Muscle of leg (tissue), 16 donors: ENCODE measurements around the gene LRRC49. TPM values are rescaled to one million over a fixed set of nuclear protein-coding genes. Genes with fewer than 3 reads are reported as not detected.

Experiments used
- DNase-seq: peaks from one replicate; pipeline ENCODE4 v3.0.0; 2013
- H3K27ac ChIP-seq: one replicate; pipeline ENCODE4 v1.5.1; 2013; ENCODE audit warnings: mild to moderate bottlenecking, low read length, control low read depth
- H3K27me3 ChIP-seq: one replicate; pipeline ENCODE4 v1.6.1; 2013; ENCODE audit warnings: low read length; ENCODE audit not compliant: control insufficient read depth, insufficient read depth
- H3K36me3 ChIP-seq: one replicate; pipeline ENCODE4 v1.6.1; 2013; ENCODE audit warnings: low read length; ENCODE audit not compliant: control insufficient read depth, insufficient read depth
- H3K4me1 ChIP-seq: one replicate; pipeline ENCODE4 v1.6.1; 2013; ENCODE audit warnings: low read length; ENCODE audit not compliant: control insufficient read depth, insufficient read depth
- H3K4me3 ChIP-seq: one replicate; pipeline ENCODE4 v1.5.1; 2013; ENCODE audit warnings: low read length, control low read depth
- H3K9me3 ChIP-seq: replicated peaks from 2 replicates; pipeline ENCODE4 v1.6.1; 2013; ENCODE audit warnings: low read depth, low read length; ENCODE audit not compliant: control insufficient read depth
- WGBS: methylation state at CpG from one replicate; pipeline ENCODE4 v1.1.5; 2013; ENCODE audit warnings: missing lambda C conversion rate; ENCODE audit not compliant: insufficient coverage; 5-methylcytosine and 5-hydroxymethylcytosine counted together
- long read RNA-seq, 11 donors: transcript quantifications; one replicate each; lab custom pipeline, GENCODE V29; 2026
- polyA plus RNA-seq, 8 donors: library from polyadenylated mRNA; unstranded; fragments of 120-200 nt; gene quantifications; one replicate each; pipeline versions ENCODE4 v1.2.1 to v1.2.3, GENCODE V29; 2013; ENCODE audit warnings: inconsistent platforms in 1 of 8, low replicate concordance in 1 of 8; ENCODE audit not compliant: insufficient read length in 8 of 8, insufficient read depth in 1 of 8
- total RNA-seq: library from RNA; stranded (reverse); fragments of 120-200 nt; gene quantifications from one replicate; pipeline ENCODE4 v1.2.4, GENCODE V29; 2013

LRRC49 gene
- total RNA-seq, result 13.8 TPM
- polyA plus RNA-seq, result 1 to 10 TPM; 4.5 to 7.4 (median 5.9) TPM
- long read RNA-seq, donor 1, partial matches to known transcripts, result 0 of 1 reads
- long read RNA-seq, donor 1, other reads (novel, unspliced or antisense), result 0 of 1 reads
- long read RNA-seq, donor 2, partial matches to known transcripts, result 0 of 1 reads
- long read RNA-seq, donor 2, other reads (novel, unspliced or antisense), result 0 of 1 reads
- long read RNA-seq, donor 3, result 0 reads
- long read RNA-seq, donor 4, result 0 reads
- long read RNA-seq, donor 5, partial matches to known transcripts, result 0 of 1 reads
- long read RNA-seq, donor 5, other reads (novel, unspliced or antisense), result 0 of 1 reads
- long read RNA-seq, donor 6, partial matches to known transcripts, result 0 of 2 reads
- long read RNA-seq, donor 6, other reads (novel, unspliced or antisense), result 0 of 2 reads
- long read RNA-seq, donor 7, partial matches to known transcripts, result 0 of 1 reads
- long read RNA-seq, donor 7, other reads (novel, unspliced or antisense), result 0 of 1 reads
- long read RNA-seq, donor 8, partial matches to known transcripts, result 0 of 1 reads
- long read RNA-seq, donor 8, other reads (novel, unspliced or antisense), result 0 of 1 reads
- long read RNA-seq, donor 9, result 0 reads
- long read RNA-seq, donor 10, partial matches to known transcripts, result 0 of 1 reads
- long read RNA-seq, donor 10, other reads (novel, unspliced or antisense), result 0 of 1 reads
- long read RNA-seq, donor 11, result 0 reads

DNA sequence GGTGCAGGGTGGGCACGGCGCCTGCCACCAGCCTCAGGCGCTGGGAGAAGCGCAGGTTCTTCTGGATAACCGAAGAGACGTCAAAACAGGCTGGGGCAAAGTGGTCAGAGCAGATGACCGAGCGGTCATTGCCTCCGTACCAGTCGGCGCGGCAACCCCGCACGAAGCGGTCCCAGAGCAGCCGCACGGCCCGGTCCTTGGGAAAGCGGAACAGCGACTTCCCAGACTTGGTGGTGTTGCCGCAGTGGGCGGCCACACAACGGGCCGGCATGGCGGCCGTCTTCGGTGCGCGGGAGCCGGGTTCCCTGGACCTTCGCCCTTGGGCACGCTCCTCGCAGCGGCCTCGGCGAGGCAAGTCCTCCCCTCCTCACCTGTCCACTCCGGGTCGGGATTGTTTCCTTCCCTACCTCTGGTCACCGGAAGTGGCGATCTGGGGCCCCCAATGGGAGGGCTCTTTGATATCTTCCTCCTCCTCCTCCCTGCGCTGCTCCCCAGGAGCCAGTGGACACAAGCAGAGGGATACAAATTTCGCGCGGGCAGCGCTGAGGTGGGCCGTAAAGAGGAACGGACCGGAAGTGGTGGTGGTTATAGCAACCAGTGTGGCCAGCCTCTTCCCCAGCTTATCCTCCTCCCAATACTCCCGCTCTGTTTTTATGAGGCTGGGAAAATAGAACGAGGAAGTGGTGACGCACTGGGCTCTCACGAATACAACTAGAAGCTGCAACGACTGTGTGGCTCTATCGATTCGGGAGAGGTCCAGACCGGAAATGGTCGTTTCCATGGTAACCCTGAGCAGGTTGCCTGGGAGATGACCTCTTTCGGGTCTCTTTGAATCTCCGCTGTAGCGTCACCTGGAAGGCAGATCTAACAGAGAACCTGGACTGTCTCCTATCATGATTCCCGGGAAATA, at the start of gene LRRC49, which contains the start of gene THAP10:
LRRC49 (plus strand) TSS at position 825 of the 910 bp plus-strand sequence; CDS start at position 894, 69 bp downstream.
THAP10 (minus strand) TSS at position 432 of the 910 bp plus-strand sequence; CDS start at position 271, 161 bp downstream.
- H3K27me3 ChIP-seq, result no peaks in the 10 kb centered on the region
- H3K9me3 ChIP-seq, result no peaks in the 10 kb centered on the region
- WGBS, result under 1% methylated on average over 51 of the region's 61 CpGs
- DNase-seq, result peak; percentile 98
- H3K4me1 ChIP-seq, result peaks cover 7% of the 10 kb centered on the region
- H3K36me3 ChIP-seq, result no peaks in the 10 kb centered on the region
- peak within 1 kb of the TSS; percentile 94 for H3K27ac ChIP-seq
- H3K4me3 ChIP-seq, result peak within 1 kb of the TSS; percentile 88

GRCh38 chr15:70845602-70846360, 46.8 kb upstream of the LRRC49 start:
- Histone ChIP-seq H3K27me3 (no peaks in the 10 kb centered on the region), H3K4me3 (no peak overlapping the region), H3K36me3 (peaks cover 2% of the 10 kb centered on the region), H3K4me1 (no peaks in the 10 kb centered on the region), H3K27ac (no peak overlapping the region), H3K9me3 (no peaks in the 10 kb centered on the region)
- WGBS, result 93% methylated on average over 2 of the region's 6 CpGs
- no peak for DNase-seq

DNA sequence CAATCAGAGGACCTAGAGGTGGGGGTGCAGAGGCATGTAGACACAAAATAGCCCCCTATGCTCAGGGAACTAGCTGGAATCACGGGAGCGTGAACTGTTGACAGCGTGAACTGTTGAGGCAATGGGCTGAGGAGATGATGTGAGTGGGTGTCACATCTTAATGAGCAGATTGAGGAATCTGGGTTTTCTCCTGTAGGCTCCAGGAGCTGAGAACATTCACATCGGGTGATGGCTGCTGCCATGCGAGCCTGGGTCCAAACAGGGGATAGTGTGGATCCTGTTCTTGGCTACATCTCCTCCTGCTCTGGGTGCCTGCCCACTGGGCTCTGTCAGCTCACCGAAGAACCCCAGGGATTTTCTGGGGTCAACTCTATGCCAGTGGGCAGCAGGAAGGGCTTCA, 40.7 kb upstream of the LRRC49 start:
- H3K27me3 ChIP-seq, result no peaks in the 10 kb centered on the region
- no peaks in the 10 kb centered on the region for H3K9me3 ChIP-seq
- H3K27ac ChIP-seq, result no peak overlapping the region
- 95% methylated on average over 6 of the region's 6 CpGs for WGBS
- no peak for DNase-seq
- peaks cover 30% of the 10 kb centered on the region for H3K4me1 ChIP-seq
- H3K36me3 ChIP-seq, result peaks cover 9% of the 10 kb centered on the region
- H3K4me3 ChIP-seq, result no peak overlapping the region

GRCh38 chr15:70852501-70853317, 39.9 kb upstream of the LRRC49 start:
- WGBS, result 50% methylated on average over 4 of the region's 11 CpGs
- Histone ChIP-seq H3K4me1 (peaks cover 37% of the 10 kb centered on the region), H3K27ac (no peak overlapping the region)

DNA sequence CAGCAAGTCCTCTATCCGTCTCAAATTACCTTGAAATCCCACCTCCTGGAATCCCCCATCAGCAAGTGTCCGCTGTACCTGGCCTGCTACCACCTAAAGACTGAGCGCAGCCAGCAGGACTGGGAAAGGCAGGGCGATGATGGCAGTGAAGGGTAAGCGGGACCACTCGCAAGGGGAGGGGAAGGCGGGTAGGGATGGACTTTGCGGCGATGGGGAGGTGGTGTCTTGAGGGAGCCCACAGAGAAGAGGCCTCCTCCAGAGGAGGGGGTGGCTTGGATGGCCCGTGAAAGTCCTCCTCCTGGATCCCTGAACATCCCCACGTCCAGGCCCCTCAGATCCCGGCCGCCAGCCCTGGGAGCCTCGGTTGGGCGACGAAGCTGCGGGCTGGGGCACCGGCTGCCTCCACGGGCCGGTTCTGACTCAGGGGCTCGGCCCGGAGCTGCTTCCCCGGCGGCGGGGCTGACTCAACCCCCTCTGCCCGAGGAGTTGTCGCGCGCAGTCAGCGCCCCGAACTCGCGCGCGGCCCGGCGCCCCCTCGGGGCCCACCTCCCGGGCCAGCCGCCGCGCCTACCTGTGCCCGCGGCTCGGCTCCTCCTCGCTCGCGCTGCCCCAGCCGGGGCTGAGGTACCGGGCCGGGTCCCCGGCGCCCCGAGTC, 39.2 kb upstream of the LRRC49 start:
- H3K27ac ChIP-seq, result peak overlapping the region; percentile 71
- peak overlapping the region; percentile 65 for H3K4me3 ChIP-seq
- peaks cover 37% of the 10 kb centered on the region for H3K4me1 ChIP-seq
- H3K36me3 ChIP-seq, result peaks cover 9% of the 10 kb centered on the region
- H3K27me3 ChIP-seq, result no peaks in the 10 kb centered on the region
- DNase-seq, result peak; percentile 74
- no peaks in the 10 kb centered on the region for H3K9me3 ChIP-seq
- WGBS, result under 1% methylated on average over 51 of the region's 54 CpGs

More at GRCh38 chr15:70852501-70853317, 39.9 kb upstream of the LRRC49 start:
- Histone ChIP-seq H3K4me3 (peak overlapping the region; percentile 65), H3K36me3 (peaks cover 9% of the 10 kb centered on the region), H3K9me3 (no peaks in the 10 kb centered on the region), H3K27me3 (no peaks in the 10 kb centered on the region)
- DNase-seq, result peak; percentile 32

DNA sequence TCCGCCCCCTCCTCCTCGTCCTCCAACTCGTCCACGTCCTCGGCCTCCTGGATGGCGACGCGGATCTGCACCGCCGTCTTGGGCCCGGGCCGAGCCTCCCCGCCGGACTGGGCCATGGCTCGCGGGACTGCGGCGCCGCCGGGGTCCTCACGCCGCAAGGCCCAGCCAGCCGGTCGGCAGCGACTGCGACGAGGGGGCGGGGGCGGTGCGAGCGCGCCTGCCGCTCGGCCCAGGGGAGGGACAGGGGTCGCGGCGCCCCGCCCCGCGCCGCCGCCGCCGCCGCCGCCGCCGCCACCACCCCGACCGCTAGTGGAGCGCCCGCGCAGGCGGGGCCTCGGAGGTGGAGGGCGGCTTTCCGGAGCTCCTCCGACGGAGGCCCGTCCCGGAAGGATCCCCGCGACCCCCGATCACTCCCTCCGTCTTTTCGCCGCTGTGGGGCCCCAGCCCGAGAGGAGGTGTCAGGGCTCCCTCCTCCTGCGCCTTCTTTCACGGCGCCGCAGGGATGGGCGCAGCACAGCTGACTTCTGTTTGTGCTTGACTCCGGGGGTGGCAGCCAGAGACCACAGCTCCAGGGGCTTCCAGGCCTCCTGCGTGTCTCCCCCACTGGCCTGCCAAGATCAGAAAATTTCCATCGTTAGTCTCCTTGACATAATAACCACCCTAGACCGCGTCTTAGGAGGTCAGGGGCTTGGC, 38.5 kb upstream of the LRRC49 start, which contains the start of gene LARP6:
LARP6 (minus strand) TSS at position 185 of the 693 bp plus-strand sequence; CDS start at position 116, 69 bp downstream.
- Histone ChIP-seq H3K4me3 (peak within 1 kb of the TSS; percentile 69), H3K36me3 (peaks cover 9% of the 10 kb centered on the region), H3K4me1 (peaks cover 41% of the 10 kb centered on the region), H3K27me3 (no peaks in the 10 kb centered on the region), H3K27ac (peak within 1 kb of the TSS; percentile 87), H3K9me3 (no peaks in the 10 kb centered on the region)
- WGBS, result under 1% methylated on average over 73 of the region's 78 CpGs
- DNase-seq, result peak; percentile 78

GRCh38 chr15:70854666-70854976, 38.0 kb upstream of the LRRC49 start:
- H3K9me3 ChIP-seq, result no peaks in the 10 kb centered on the region
- peak overlapping the region; percentile 87 for H3K27ac ChIP-seq
- H3K4me3 ChIP-seq, result peak overlapping the region; percentile 69
- WGBS, result 38% methylated on average over 3 of the region's 4 CpGs
- H3K4me1 ChIP-seq, result peaks cover 46% of the 10 kb centered on the region
- H3K27me3 ChIP-seq, result no peaks in the 10 kb centered on the region
- DNase-seq, result peak; percentile 84
- H3K36me3 ChIP-seq, result peaks cover 9% of the 10 kb centered on the region

DNA sequence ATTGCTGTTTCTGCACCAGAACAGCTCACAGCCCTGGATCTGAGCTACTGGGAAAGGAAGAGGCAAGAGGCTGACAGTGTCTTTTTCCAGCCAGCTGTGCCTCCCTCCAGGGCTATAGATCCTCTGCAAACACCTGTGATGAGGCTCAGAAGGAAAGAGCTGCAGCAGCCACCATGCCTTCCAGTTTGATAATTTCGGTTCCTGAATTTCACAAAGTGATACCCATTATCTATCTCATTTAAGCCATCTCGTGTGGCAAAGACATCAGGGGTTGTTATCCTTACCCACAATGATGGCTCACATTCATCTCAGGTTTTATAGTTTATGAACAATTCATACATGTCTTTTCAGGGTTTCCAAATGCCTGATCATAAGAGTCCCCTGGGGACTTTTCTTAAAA, 36.9 kb upstream of the LRRC49 start:
- no CpG with 5 or more reads among the region's 2 CpGs for WGBS
- H3K4me3 ChIP-seq, result no peak overlapping the region
- peaks cover 46% of the 10 kb centered on the region for H3K4me1 ChIP-seq
- H3K27ac ChIP-seq, result peak overlapping the region; percentile 74
- peak; percentile 43 for DNase-seq
- no peaks in the 10 kb centered on the region for H3K27me3 ChIP-seq
- no peaks in the 10 kb centered on the region for H3K9me3 ChIP-seq
- peaks cover 7% of the 10 kb centered on the region for H3K36me3 ChIP-seq
